HG03039 (cell line): ENCODE measurements around the gene HOXA4.

Experiments used
- ATAC-seq: cut with Tn5 transposase; IDR thresholded peaks from one replicate; pipeline ENCODE4 v1.9.1; 2021; ENCODE audit warnings: mild to moderate bottlenecking, moderate library complexity; ENCODE audit not compliant: unreplicated experiment

HOXA4 gene

DNA sequence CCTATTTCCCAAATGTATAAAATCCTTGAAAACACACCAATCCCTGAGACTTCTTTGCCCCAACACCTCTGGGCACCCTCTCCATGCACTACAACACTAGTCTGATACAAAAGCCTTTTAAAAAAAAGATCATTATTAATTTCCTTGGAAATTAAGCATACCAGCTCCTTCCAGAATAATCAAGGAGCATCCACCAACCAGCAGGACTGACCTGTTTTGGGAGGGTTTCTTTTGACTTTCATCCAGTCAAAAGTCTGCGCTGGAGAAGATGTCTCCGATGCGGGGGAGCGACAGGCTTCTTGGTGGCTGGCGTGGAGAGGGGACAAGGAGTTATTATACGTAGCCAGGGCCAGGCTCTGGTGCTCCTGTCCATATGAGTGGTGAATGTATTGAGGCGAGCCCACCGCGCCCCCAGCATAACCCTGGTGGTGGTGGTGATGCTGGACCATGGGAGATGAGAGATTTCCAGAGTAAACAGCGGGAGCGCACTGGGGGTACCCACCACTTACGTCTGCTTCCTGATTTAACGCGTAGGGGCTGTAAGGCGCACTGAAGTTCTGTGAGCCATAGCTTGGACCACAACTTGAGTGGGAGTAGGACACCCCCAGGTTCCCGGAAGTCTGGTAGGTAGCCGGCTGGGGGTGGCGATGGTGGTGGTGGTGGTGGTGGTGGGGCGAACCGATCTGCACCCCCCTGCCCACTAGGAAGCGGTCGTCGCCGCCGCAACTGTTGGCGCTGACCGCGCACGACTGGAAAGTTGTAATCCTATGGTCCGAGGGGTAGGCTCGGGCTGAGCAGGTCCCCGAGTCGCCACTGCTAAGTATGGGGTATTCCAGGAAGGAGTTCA is 35.3 kb downstream of the HOXA4 start:
- no peak for ATAC-seq

DNA sequence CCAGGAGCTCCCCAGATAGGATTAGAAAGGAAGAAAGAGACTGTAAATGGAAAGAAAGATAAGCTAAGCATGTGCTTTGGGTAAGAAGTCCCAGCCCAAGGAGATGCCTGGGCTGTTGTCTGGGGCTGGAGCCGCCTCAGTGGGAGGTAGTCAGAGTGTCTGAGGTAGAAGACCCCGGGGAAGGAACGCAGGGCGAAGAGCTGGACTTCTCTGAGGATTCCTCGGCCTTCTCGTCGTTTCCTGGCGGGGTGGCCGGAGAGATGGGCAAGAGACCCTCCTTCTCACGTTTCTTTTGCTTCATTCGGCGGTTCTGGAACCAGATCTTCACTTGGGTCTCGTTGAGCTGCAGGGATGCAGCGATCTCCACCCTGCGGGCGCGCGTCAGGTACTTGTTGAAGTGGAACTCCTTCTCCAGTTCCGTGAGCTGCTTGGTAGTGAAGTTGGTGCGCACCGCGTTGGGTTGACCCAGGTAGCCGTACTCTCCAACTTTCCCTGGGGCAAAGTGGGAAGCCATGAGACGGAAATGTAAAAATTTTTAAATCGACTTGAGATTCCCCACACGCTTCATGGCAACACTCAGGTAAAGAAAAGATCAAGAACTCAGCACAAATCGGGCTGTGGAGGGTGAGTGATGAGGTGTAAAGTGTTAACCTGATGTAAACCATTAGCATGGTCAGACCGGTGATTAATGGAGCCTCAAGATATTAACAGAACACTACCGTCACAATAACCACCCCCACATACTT is 36.1 kb downstream of the HOXA4 start:
- ATAC-seq, result no peak

DNA sequence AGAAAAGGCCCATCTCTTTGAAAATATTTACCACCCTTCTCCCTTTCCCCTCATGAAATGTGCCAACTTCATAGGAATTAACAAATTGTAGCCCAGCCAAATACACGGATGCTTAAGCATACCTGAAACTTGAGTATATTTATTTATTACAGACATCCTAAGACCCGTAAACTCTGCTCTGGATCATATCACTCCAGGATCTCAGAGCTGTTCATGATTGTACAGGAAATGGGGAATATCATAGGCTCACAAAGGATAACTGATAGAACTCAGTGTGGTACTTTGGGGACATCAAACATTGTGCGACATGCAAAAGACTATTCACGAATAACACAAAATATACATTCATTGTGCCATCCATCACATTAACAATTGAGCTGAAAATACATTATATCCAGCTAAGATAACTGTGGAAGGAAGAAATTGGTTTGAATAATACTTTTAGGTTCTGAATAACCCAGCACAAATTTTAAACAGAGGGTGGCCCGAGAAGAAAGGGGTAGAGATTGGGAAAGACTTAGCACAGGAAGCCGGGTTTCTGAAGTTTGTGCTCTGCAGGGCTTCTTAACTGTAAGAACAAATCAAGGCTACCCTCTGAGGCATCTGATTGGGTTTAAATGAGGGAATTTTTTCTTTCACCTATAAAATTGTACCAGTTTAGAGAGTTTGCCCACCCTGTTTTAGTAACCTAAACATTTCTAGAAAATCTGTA is 37.2 kb downstream of the HOXA4 start:
- ATAC-seq, result no peak

DNA sequence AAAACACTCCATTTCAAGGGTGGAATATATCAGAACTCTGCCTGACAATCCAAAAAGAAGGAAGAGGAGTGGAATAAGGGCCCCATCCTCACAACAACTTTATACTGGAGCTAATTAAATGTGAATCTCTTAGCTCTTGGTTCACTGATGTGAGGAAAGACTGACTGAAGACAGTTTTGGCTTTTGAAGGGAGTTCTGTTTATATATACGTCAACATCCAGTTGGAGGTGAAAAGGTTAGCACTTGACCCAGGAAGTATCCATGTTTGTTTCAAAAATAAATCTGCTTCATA is 37.8 kb downstream of the HOXA4 start:
- ATAC-seq, result no peak

DNA sequence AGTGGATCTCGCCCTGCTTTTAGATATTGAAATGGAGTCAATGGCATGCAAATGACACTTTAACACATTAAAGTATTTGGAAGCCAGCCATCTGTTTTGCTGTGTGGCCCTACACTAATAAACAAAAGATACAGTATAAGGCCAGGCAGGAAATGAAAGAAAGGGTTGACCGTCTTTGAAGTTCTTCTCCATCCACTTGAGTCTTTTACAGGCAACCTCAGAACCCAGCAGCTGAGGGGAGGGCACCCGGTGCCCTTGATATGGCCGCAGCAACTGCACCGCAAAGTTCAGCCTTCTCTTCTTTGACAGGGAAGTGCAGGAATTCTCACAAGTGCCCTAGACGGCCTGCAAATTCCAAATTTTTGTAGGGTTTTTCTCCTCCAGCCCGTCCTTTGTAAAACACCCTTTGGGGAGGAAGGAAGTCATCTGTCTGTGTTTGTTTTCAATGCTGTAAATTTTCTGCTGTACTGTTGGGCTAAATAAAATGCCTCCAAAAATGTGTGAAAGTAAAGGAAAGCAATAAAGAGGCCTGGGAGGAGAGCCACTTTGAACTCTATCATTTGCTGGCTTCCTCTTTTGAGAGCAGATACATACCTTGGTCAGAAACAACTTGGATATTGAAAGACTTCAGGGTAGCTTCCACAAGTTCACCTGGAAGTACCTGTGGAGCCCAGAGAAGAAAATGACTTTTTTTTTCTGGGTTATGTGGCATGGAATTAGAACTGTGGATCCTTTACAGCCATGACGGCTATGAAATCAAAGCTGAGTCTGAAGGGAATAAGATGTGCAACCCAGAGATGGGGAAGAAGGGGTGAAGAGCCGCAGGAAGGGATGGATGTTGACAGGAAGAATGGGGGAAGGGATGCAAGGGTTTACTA is 38.4 kb downstream of the HOXA4 start:
- no peak for ATAC-seq

DNA sequence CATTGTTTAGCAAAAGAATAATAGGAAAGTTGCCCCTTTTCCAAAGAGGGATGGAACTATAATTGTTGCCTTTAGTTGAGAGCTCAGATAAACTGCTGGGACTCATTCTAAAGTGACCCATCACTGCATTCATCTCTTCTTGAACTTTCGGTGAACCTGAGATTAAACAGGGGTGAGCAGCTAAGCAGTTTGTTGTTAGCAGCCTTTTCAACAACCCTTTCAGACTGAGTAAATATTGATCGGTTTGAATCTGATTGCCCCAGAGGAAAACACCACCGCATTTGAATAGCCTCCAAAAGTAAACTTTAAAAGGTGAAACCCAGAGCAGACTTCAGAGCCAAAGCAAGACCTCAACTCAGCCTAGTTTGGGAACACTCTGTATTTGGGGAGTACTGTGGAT is 39.5 kb downstream of the HOXA4 start:
- no peak for ATAC-seq

DNA sequence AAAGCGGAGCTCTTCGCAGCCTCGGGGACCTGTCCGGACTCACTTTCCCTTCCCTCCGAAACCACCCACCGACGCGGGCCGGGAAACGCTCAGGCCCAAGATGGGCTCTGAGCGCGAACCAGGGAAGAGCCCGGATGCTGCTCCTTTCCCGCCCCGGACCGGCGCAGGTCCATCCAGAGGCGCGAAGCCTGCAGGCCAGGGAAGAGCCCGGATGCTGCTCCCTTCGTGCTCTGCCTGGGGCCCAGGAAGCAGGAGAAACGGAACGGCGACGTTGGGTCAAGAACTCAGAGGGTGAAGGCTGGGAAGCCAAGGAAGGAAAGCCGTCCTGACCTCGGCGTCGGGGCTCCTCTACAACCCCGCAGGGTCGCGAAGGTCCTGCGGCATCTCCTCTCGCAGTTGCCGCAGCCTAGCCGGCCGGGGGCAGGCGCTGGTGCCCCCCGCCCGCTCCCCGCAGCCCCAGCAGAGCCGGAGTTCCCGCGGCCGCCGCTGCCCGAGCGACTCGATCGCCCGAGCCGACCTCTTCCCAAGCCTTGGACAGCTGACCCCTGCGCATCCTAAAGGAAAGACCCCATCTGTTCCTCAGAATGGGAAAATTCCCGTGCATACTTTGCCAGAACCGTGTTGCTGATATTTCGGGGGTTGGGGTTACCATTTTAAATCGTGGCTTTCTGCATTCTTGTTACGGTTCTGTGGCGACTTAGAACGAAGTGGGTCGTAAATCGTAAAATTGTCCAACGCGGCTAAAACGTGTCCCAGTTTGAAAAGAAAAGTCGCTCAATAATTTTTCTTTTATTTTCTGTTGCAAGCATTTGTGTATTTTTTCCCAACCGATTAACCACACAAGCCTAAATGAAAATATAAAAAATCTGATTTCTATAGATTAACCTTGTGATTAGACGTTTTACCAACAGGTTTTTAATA is 42.3 kb downstream of the HOXA4 start:
- ATAC-seq, result no peak

DNA sequence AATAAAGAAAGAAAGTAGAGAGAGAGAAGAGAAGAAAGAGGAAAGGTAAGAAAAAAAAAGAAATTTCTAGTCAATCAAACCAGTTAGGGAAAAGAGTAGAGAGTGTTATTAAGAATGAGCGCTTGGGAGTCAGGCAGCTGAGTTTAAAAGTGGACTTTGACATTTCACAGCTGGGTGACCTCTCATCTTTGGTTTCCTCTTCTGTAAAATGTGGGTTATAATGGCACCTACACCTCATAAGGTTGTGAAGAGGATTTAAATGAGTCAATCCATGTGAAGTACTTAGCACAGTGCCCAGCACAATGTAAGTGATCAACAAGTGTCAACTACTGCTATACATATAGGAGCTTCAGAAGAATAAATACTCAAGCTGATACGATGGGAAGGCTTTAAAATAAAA is 46.9 kb downstream of the HOXA4 start:
- ATAC-seq, result no peak

DNA sequence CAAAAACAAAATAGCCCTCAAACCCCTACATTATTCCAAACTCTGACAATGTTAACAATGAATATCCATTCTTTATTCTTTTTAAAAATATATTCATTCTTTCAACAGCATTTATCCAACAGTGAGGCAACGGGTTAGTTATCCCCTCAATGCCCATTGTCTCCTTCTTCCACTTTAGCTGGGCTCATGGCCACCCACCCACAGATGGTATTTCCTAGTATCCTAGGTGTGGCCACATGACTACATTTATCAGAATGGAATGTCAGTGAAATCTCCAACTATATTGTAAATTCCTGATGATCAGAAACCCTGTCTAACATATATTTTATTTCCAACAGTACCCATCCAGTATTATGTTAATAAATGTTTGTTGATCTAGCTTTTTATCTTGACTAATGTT is 48.4 kb downstream of the HOXA4 start:
- no peak for ATAC-seq

DNA sequence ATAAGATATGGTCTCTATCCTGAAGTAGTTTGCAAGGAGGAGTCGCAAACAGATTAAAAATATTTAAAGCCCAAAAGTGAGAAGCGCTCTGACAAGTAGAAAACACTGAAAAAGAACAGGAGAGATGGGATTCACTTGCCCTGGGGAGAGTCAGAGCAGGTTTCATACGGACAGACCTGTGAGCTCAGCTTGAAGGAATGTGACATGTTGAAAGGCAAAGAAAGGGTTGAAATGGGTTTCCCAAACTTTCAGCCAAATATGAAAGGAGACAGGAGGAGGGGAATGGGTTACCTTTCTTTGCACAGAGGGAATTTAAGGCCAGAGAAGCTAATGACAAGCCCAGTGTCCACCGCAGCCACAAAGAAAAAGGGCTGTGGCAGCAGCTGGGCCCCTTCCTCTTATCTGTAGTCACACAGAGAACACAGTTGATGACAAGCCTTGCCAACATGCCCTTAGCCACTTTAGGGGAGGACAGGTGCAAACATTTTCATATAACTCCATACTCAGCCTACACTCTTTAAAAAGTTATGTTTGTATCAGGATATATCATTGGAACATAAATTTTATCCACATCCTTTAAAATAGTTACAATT is 49.6 kb downstream of the HOXA4 start:
- ATAC-seq, result no peak

DNA sequence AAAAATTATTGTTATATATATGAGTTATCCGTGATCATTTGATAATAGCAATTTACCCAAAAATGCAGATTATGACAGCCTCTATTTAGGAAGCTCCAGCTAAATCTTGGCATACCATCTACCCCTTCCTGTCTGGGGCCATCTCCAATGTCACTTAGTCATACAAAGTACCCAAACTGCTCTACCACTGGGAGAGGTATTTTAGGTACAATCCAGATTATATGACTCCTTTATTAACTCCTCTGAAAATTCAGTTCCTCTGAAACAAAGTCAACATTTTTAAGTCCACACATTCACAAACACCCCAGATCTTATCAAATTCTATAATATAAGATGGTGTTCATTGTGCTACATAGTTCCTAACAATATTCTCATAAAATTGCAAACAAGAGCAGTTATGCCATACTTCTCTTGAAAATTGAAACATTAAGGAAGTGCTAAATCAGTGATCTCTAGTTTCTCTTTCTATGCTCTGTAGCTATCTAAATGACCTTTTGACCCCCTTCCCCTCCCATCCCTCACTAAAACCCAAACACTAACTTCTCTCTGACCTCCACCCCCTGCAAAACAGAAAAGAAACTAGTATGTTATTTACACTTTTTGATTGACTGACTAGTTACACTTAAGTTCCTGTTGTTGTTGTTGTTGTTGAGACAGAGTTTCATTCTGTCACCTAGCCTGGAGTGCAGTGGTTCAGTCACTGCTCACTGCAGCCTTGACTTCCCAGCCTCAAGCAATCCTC is 51.2 kb downstream of the HOXA4 start:
- no peak for ATAC-seq

DNA sequence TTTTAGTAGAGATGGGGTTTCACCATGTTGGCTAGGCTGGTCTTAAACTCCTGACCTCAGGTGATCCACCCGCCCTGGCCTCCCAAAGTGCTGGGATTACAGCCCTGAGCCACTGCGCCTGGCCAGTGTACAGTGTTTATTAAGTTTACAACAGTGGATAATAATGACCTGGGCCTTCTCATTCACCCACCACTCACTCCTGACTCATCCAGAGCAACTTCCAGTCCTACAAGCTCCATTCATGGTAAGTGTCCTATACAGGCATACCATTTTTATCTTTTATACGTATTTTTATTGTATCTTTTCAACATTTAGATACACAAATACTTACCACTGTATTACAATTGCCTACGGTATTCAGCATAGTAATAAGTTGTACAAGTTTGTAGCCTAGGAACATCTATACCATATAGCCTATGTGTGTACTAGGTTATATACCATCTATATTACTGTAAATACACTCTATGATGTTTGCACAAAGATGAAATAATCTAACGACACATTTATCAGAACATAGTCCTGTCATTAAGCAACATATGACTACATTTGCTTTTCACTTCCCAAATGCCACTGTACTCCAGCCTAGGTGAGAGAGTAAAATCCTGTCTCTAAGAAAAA is 51.8 kb downstream of the HOXA4 start:
- no peak for ATAC-seq
